PFSK-1 (cell line): ENCODE data around the gene LRRC32.

Experiments
- FOXP2 ChIP-seq: optimal IDR thresholded peaks from 2 replicates; pipeline ENCODE3; 2011; ENCODE audit warnings: borderline replicate concordance, control low read depth, inconsistent platforms; ENCODE audit not compliant: insufficient read depth; ENCODE audit errors: extremely low read length, extremely low read depth
- POLR2AphosphoS5 ChIP-seq: IDR thresholded peaks from 2 replicates; pipeline ENCODE4 v1.6.1; 2012; ENCODE audit warnings: low read depth, mild to moderate bottlenecking, control low read depth, low read length, moderate library complexity
- SIN3A ChIP-seq: IDR thresholded peaks from 2 replicates; pipeline ENCODE4 v1.6.1; 2012; ENCODE audit warnings: mild to moderate bottlenecking, low read length, moderate library complexity, borderline replicate concordance; ENCODE audit not compliant: insufficient read depth
- TAF1 ChIP-seq: IDR thresholded peaks from 2 replicates; pipeline ENCODE4 v1.6.1; 2012; ENCODE audit warnings: low read length, control low read depth, borderline replicate concordance; ENCODE audit not compliant: insufficient read depth
- TF ChIP-seq, protein P1 (sequence below), 2 experiments: IDR thresholded peaks; 2 replicates each; pipeline versions ENCODE4 v1.6.1 to v1.8.0; 2011 to 2012; ENCODE audit warnings: low read depth in 2 of 2, low read length in 2 of 2, control low read depth in 1 of 2, inconsistent platforms in 1 of 2, mild to moderate bottlenecking in 1 of 2, moderate library complexity in 1 of 2; ENCODE audit not compliant: insufficient read depth in 1 of 2

Gene LRRC32

DNA sequence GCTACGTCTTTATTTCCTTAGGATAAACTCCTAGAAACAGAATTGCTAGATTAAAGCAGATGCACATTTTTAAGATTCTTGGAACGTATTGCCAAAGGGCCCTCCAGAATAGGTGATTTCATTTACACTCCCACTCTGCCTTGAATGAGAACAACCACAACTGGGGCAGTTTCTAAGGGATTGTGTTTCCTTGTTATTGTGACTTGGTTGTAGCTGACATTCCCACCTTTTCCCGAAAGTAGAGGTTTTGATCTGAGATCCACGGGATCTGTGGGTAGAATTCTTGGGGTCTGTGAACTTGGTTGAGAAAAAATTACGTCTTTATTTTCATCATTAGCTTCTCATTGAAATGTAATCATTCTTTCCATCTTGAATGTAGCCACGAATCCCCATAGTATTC, 21.5 kb downstream of the LRRC32 start:
- TF ChIP-seq, protein P1, sequence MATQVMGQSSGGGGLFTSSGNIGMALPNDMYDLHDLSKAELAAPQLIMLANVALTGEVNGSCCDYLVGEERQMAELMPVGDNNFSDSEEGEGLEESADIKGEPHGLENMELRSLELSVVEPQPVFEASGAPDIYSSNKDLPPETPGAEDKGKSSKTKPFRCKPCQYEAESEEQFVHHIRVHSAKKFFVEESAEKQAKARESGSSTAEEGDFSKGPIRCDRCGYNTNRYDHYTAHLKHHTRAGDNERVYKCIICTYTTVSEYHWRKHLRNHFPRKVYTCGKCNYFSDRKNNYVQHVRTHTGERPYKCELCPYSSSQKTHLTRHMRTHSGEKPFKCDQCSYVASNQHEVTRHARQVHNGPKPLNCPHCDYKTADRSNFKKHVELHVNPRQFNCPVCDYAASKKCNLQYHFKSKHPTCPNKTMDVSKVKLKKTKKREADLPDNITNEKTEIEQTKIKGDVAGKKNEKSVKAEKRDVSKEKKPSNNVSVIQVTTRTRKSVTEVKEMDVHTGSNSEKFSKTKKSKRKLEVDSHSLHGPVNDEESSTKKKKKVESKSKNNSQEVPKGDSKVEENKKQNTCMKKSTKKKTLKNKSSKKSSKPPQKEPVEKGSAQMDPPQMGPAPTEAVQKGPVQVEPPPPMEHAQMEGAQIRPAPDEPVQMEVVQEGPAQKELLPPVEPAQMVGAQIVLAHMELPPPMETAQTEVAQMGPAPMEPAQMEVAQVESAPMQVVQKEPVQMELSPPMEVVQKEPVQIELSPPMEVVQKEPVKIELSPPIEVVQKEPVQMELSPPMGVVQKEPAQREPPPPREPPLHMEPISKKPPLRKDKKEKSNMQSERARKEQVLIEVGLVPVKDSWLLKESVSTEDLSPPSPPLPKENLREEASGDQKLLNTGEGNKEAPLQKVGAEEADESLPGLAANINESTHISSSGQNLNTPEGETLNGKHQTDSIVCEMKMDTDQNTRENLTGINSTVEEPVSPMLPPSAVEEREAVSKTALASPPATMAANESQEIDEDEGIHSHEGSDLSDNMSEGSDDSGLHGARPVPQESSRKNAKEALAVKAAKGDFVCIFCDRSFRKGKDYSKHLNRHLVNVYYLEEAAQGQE (IDR thresholded peaks at IDR 0.05; ENCODE audit: insufficient read depth in 1 of 2, low read depth in 2 of 2, low read length in 2 of 2), result no peak
- TF ChIP-seq TAF1 (no peak), SIN3A (no peak), POLR2AphosphoS5 (no peak), FOXP2 (no peak)

DNA sequence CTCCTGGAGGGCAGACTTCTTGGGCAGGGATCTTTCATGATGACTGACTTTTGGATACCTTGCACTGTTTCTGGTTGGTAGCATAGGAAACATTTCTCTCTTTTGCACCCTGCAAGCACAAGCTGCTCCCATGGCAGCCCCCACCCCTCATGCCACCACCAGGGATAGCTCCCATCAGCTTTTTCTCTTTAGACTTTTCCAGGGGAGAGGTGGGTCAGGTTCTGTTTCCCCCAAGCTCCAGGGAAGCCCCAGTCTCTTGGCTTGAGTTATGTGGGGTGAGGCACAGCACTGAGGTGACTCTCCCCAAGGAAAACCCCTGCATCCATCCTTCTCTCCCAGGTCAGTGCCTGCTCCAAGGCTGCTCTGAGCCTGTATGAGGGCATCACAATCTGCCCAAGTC, 22.5 kb downstream of the LRRC32 start:
- TF ChIP-seq TAF1, result no peak
- TF ChIP-seq POLR2AphosphoS5, result no peak
- TF ChIP-seq, protein P1 (IDR thresholded peaks at IDR 0.05; ENCODE audit: insufficient read depth in 1 of 2, low read depth in 2 of 2, low read length in 2 of 2), result no peak
- no peak for TF ChIP-seq SIN3A
- TF ChIP-seq FOXP2, result no peak

DNA sequence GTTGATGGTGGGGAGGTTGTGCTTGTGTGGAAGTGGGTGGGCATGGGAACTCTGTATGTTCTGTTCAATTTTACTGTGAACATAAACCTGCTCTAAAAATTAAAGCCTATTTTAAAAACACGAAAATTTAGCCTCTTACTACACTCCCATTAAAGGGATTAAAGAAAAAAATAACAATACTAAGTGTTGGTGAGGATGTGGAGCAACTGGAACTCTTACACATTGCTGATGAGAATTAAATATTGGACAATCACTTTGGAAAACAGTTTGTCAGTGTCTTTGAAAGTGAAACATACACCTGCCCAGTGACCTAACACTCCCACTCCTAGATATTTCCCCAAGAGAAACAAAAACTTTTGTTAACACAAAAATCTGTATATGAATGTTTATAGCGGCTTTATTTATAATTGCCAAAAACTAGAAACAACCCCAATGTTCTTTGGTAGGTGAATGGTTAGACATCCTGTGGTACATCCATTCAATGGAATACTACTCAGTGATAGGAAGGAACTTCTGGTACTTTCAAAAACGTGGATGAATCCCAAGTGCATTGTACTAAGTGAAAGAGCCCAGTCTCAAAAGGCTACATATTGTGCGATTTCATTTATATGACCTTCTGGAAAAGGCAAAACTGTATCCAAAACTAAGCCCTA, 23.5 kb downstream of the LRRC32 start:
- TF ChIP-seq SIN3A, result no peak
- no peak for TF ChIP-seq FOXP2
- TF ChIP-seq POLR2AphosphoS5, result no peak

DNA sequence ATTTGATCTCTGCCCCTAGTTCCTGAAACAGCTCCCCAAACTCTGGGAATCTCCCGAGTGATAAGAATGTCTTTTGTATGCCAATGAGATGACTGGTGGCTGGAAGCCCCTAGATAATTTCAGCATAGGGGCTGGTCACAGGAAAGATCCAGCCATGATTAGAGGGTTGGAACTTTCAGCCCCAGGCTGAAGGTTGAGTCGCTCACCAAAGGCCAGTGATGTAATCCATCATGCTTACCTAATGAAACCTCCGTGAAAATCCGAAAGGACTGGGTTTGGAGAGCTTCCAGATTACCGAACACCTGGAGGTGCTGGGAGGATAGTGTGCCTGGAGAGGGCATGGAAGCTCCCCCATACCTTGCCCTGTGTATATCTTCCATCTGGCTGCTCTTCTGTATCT, 26.0 kb downstream of the LRRC32 start:
- TF ChIP-seq POLR2AphosphoS5 (no peak), FOXP2 (no peak), SIN3A (no peak), TAF1 (no peak)
- TF ChIP-seq, protein P1 (IDR thresholded peaks at IDR 0.05; ENCODE audit: insufficient read depth in 1 of 2, low read depth in 2 of 2, low read length in 2 of 2), result no peak

DNA sequence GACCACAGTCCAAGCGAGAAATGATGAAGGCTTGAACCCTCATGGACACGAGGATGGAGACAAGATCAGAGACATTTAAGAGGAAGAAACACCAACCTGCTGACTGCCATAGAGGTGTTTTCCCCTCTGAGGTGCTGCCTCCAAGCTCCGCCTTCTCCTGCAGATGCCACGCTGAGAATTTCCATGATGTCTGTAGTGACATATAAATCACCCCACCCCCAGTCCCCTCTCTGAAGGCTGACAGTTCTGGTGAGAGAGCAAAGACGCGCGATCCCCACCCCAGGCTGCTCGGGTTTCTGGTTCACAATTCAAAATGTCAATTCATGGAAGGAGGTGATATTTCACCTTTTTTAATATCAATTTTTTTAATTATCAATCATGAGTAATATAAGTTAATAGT, 28.2 kb downstream of the LRRC32 start:
- TF ChIP-seq, protein P1 (IDR thresholded peaks at IDR 0.05; ENCODE audit: insufficient read depth in 1 of 2, low read depth in 2 of 2, low read length in 2 of 2), result no peak
- TF ChIP-seq FOXP2 (no peak), POLR2AphosphoS5 (no peak), SIN3A (no peak), TAF1 (no peak)
